Liver (tissue), 9 donors: ENCODE data around the gene H2BK1. TPM values are rescaled to one million over a fixed set of nuclear protein-coding genes. Genes with fewer than 3 reads are reported as not detected.

Experiments
- DNase-seq: peaks from one replicate; pipeline ENCODE4 v3.0.0-alpha.2; 2017; ENCODE audit warnings: low spot score
- H3K27ac ChIP-seq, 2 donors: one replicate each; pipeline ENCODE4 v1.7.0; 2013; ENCODE audit warnings: inconsistent platforms in 2 of 2, low read length in 2 of 2, control low read depth in 1 of 2, low read depth in 1 of 2, mild to moderate bottlenecking in 1 of 2
- H3K27me3 ChIP-seq, 4 donors: one replicate each; pipeline versions ENCODE4 v1.6.1 to v1.7.0; 2013; ENCODE audit warnings: low read length in 3 of 4, inconsistent platforms in 1 of 4, mild to moderate bottlenecking in 1 of 4, moderate library complexity in 1 of 4; ENCODE audit not compliant: control insufficient read depth in 4 of 4, insufficient read depth in 4 of 4
- H3K36me3 ChIP-seq, 4 donors: one replicate each; pipeline versions ENCODE4 v1.6.1 to v1.7.0; 2013; ENCODE audit warnings: low read length in 3 of 4, mild to moderate bottlenecking in 3 of 4, low read depth in 1 of 4, moderate library complexity in 1 of 4; ENCODE audit not compliant: control insufficient read depth in 4 of 4, insufficient read depth in 3 of 4
- H3K4me1 ChIP-seq, 4 donors: one replicate each; pipeline versions ENCODE4 v1.6.1 to v1.7.0; 2013; ENCODE audit warnings: low read length in 3 of 4, mild to moderate bottlenecking in 3 of 4, moderate library complexity in 1 of 4; ENCODE audit not compliant: control insufficient read depth in 4 of 4, insufficient read depth in 4 of 4
- H3K4me3 ChIP-seq, 3 donors: one replicate each; pipeline versions ENCODE4 v1.6.1 to v1.7.0; 2013; ENCODE audit warnings: low read length in 3 of 3, control low read depth in 1 of 3, low read depth in 1 of 3, mild to moderate bottlenecking in 1 of 3
- H3K9ac ChIP-seq, 2 donors: one replicate each; pipeline ENCODE4 v1.7.0; 2013; ENCODE audit warnings: low read length in 2 of 2, mild to moderate bottlenecking in 2 of 2, moderate library complexity in 2 of 2, control low read depth in 1 of 2, low read depth in 1 of 2
- H3K9me3 ChIP-seq, 4 donors: one replicate each; pipeline versions ENCODE4 v1.6.1 to v1.7.0; 2013; ENCODE audit warnings: low read length in 3 of 4; ENCODE audit not compliant: control insufficient read depth in 4 of 4
- EGR1 ChIP-seq, 2 donors: IDR thresholded peaks; 2 replicates each; pipeline ENCODE4 v1.6.1; 2016 to 2018; ENCODE audit warnings: antibody characterized with exemption in 2 of 2, low read depth in 2 of 2
- FOXA2 ChIP-seq: IDR thresholded peaks from 2 replicates; pipeline ENCODE4 v1.6.1; 2016; ENCODE audit warnings: antibody characterized with exemption
- HNF4A ChIP-seq, 2 donors: conservative IDR thresholded peaks; 2 replicates each; pipeline ENCODE4 v1.6.1; 2016; ENCODE audit warnings: antibody characterized with exemption in 2 of 2, mild to moderate bottlenecking in 2 of 2
- JUND ChIP-seq, 2 donors: IDR thresholded peaks; 2 replicates each; pipeline ENCODE4 v1.6.1; 2016; ENCODE audit warnings: antibody characterized with exemption in 2 of 2
- RAD21 ChIP-seq, 2 donors: IDR thresholded peaks; 2 replicates each; pipeline ENCODE4 v1.6.1; 2016; ENCODE audit warnings: antibody characterized with exemption in 2 of 2, mild to moderate bottlenecking in 2 of 2
- SP1 ChIP-seq: IDR thresholded peaks from 2 replicates; pipeline ENCODE4 v1.6.1; 2018; ENCODE audit warnings: antibody characterized with exemption, mild to moderate bottlenecking
- TAF1 ChIP-seq: conservative IDR thresholded peaks from 2 replicates; pipeline ENCODE4 v1.6.1; 2016; ENCODE audit warnings: antibody characterized with exemption, mild to moderate bottlenecking
- YY1 ChIP-seq: IDR thresholded peaks from 2 replicates; pipeline ENCODE4 v1.6.1; 2016; ENCODE audit warnings: antibody characterized with exemption, mild to moderate bottlenecking
- WGBS: extraction: QIAGEN DNeasy Blood & Tissue Kit; methylation state at CpG from one replicate; pipeline ENCODE4 v1.1.7; 2013; 5-methylcytosine and 5-hydroxymethylcytosine counted together
- polyA plus RNA-seq, 2 donors: library from polyadenylated mRNA; stranded (reverse) in 1 of 2; unstranded in 1 of 2; fragments of 200-250 nt in 1 of 2; fragments of >200 nt in 1 of 2; fragmentation: Nextera tagmentation in 1 of 2; extraction: Ambion mirVana in 1 of 2; gene quantifications; one replicate each; pipeline versions ENCODE4 v1.2.1 to v1.2.3, GENCODE V29; 2013 to 2015
- total RNA-seq, 2 donors: library from RNA; depleted of rRNA; stranded (reverse); fragments of >200 nt; gene quantifications; one replicate each; pipeline ENCODE4 v1.2.3, GENCODE V29; 2014
- TF ChIP-seq, protein P1 (sequence below): fragments of 150-350 bp; IDR thresholded peaks from 2 replicates; pipeline ENCODE4 v1.5.1; 2017; ENCODE audit warnings: improper control_type of control experiment, low read depth, low read length; ENCODE audit not compliant: missing input control
- TF ChIP-seq, protein P2 (sequence below): IDR thresholded peaks from 2 replicates; pipeline ENCODE4 v1.6.1; 2016; ENCODE audit warnings: antibody characterized with exemption
- donor health status: healthy.
- donor health status: healthy.
- donor health status: healthy.
- donor health status: healthy.
- donor health status: healthy.

Gene H2BK1
- total and polyA plus RNA-seq, 4 donors = not detected

DNA sequence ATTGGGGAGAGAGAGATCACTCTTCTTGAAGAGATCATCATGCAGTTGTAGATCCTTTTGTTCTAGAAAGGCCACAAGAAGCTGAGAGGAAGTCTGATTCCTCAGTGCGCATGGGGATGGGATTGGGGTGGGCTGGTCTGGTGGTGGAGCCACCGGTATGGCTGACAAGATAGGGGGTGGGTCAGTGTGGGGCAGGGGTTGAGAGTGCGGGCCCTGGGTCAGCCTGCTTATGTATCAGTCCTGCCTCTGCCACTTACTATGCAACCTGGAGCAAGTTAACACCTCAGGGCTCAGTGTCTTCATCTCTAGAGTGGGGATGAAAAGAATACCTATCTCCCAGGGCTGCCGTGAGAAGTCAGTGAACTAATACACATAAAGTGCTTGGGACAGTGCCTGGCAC is 30.2 kb upstream of the H2BK1 start:
- Histone ChIP-seq H3K27ac (no peak overlapping the region), H3K9me3 (no peaks in the 10 kb centered on the region), H3K27me3 (no peaks in the 10 kb centered on the region), H3K4me1 (peaks cover 0 to 13% (median 5%) of the 10 kb centered on the region in 4 donors), H3K4me3 (no peak overlapping the region), H3K36me3 (peaks cover 2 to 24% (median 10%) of the 10 kb centered on the region in 4 donors), H3K9ac (no peak overlapping the region)
- no peak for DNase-seq
- 90% methylated on average over 4 of the region's 4 CpGs for WGBS
- TF ChIP-seq RAD21 (IDR thresholded peaks at IDR 0.05) (no peak), TAF1 (no peak), YY1 (no peak)
- TF ChIP-seq, protein P1, sequence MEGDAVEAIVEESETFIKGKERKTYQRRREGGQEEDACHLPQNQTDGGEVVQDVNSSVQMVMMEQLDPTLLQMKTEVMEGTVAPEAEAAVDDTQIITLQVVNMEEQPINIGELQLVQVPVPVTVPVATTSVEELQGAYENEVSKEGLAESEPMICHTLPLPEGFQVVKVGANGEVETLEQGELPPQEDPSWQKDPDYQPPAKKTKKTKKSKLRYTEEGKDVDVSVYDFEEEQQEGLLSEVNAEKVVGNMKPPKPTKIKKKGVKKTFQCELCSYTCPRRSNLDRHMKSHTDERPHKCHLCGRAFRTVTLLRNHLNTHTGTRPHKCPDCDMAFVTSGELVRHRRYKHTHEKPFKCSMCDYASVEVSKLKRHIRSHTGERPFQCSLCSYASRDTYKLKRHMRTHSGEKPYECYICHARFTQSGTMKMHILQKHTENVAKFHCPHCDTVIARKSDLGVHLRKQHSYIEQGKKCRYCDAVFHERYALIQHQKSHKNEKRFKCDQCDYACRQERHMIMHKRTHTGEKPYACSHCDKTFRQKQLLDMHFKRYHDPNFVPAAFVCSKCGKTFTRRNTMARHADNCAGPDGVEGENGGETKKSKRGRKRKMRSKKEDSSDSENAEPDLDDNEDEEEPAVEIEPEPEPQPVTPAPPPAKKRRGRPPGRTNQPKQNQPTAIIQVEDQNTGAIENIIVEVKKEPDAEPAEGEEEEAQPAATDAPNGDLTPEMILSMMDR = no peak
- TF ChIP-seq, protein P2, sequence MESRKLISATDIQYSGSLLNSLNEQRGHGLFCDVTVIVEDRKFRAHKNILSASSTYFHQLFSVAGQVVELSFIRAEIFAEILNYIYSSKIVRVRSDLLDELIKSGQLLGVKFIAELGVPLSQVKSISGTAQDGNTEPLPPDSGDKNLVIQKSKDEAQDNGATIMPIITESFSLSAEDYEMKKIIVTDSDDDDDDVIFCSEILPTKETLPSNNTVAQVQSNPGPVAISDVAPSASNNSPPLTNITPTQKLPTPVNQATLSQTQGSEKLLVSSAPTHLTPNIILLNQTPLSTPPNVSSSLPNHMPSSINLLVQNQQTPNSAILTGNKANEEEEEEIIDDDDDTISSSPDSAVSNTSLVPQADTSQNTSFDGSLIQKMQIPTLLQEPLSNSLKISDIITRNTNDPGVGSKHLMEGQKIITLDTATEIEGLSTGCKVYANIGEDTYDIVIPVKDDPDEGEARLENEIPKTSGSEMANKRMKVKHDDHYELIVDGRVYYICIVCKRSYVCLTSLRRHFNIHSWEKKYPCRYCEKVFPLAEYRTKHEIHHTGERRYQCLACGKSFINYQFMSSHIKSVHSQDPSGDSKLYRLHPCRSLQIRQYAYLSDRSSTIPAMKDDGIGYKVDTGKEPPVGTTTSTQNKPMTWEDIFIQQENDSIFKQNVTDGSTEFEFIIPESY = no peak

DNA sequence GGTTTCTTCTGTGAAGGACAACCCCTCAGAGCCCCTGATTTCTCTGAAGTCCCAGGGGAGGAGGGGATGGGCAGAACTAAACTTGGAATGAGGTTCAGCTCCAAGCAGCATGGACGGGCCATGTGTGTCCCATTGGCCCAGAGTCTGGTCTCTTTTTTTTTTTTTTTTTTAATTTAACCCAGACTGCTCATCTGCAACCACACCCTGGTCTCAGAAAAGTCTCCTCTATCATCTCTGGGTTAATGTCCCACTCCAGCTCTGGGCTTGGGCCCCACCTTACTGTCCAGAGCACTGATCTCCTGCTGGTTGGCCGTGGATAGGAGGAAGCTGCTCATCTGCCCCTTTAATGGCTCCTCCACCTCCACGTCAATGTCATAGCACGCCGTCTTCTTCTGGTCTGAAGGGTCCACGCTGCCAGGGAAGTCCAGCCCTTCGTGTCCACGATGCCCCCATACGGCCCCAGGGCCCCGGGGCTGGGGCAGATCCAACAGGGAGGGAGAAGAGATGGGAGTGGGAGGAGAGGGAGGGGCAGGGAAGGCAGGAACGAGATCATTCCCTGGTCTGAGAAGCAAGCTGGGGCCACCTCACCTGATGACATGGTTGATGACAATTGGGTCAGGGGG is 29.7 kb upstream of the H2BK1 start:
- TF ChIP-seq, protein P2 = no peak
- no peak for TF ChIP-seq EGR1 (IDR thresholded peaks at IDR 0.05; ENCODE audit: low read depth in 2 of 2)
- no peak for TF ChIP-seq FOXA2
- TF ChIP-seq HNF4A (conservative IDR thresholded peaks at IDR 0.05) = no peak
- TF ChIP-seq SP1 = no peak
- TF ChIP-seq, protein P1 = no peak
- TF ChIP-seq JUND (IDR thresholded peaks at IDR 0.05) = no peak
- no peak overlapping the region for H3K27ac ChIP-seq
- no peaks in the 10 kb centered on the region for H3K27me3 ChIP-seq
- H3K4me1 ChIP-seq = peaks cover 0 to 10% (median 1%) of the 10 kb centered on the region in 4 donors
- H3K9ac ChIP-seq = no peak overlapping the region
- DNase-seq = no peak
- no peaks in the 10 kb centered on the region for H3K9me3 ChIP-seq
- H3K4me3 ChIP-seq = no peak overlapping the region
- WGBS = 80% methylated on average over 11 of the region's 11 CpGs
- H3K36me3 ChIP-seq = peaks cover 2 to 27% (median 10%) of the 10 kb centered on the region in 4 donors
